PC-3 (cell line): ENCODE data around the gene FOXN3. TPM values are rescaled to one million over a fixed set of nuclear protein-coding genes. Genes with fewer than 3 reads are reported as not detected.

Experiments used
- ATAC-seq: fragments of 200-7000 bp; cut with Tn5 transposase; 2 replicates; pipeline ENCODE4 v1.9.1; 2020; ENCODE audit warnings: mild to moderate bottlenecking, moderate library complexity
- BruUV-seq: library from RNA; stranded (reverse); fragments of 400-500 nt; replicated peaks from 2 replicates; lab custom pipeline; 2021; lab: Mats Ljungman, UMichigan
- CTCF ChIA-PET: fragments of 300-600 bp; sonication (Branson Sonifier 250); formaldehyde crosslinking; loops from one replicate; lab custom pipeline; 2022; ENCODE audit warnings: antibody characterized with exemption; lab: Charles Lee
- POLR2A ChIA-PET: fragments of 300-600 bp; sonication (Branson Sonifier 250); formaldehyde crosslinking; loops from one replicate; lab custom pipeline; 2022; ENCODE audit warnings: antibody characterized with exemption; ENCODE audit not compliant: unreplicated experiment; lab: Charles Lee
- DNase-seq: peaks from one replicate; pipeline ENCODE4 v3.0.0-alpha.2; 2015
- H2AFZ ChIP-seq: fragments of 300-600 bp; sonication (generic); 2 replicates; pipeline ENCODE4 v1.6.0; 2016; ENCODE audit warnings: antibody characterized with exemption, low read length
- H3F3A ChIP-seq: fragments of 300-600 bp; sonication (generic); one replicate; pipeline ENCODE4 v1.6.0; 2017; ENCODE audit warnings: antibody characterized with exemption, low read length, control low read depth, mild to moderate bottlenecking; ENCODE audit not compliant: unreplicated experiment
- H3K27ac ChIP-seq: fragments of 300-600 bp; sonication (generic); 2 replicates; pipeline ENCODE4 v1.5.1; 2016; ENCODE audit warnings: mild to moderate bottlenecking, low read length
- H3K27me3 ChIP-seq: fragments of 300-600 bp; sonication (generic); 2 replicates; pipeline ENCODE4 v1.6.1; 2016; ENCODE audit warnings: low read length, mixed read lengths
- H3K36me3 ChIP-seq: fragments of 300-600 bp; sonication (generic); 2 replicates; pipeline ENCODE4 v1.6.1; 2016; ENCODE audit warnings: low read depth, mixed run types, low read length, mixed read lengths
- H3K4me1 ChIP-seq: fragments of 300-600 bp; sonication (generic); 2 replicates; pipeline ENCODE4 v1.5.1; 2016; ENCODE audit warnings: low read length; ENCODE audit not compliant: insufficient read depth
- H3K4me2 ChIP-seq: fragments of 300-600 bp; sonication (generic); 2 replicates; pipeline ENCODE4 v1.6.0; 2016; ENCODE audit warnings: low read length
- H3K4me3 ChIP-seq: fragments of 300-600 bp; sonication (generic); 2 replicates; pipeline ENCODE4 v1.5.1; 2016; ENCODE audit warnings: mild to moderate bottlenecking, low read length, mixed read lengths
- H3K79me2 ChIP-seq: fragments of 300-600 bp; sonication (generic); 2 replicates; pipeline ENCODE4 v1.6.1; 2017; ENCODE audit warnings: low read length, mixed read lengths
- H3K9ac ChIP-seq: fragments of 300-600 bp; sonication (generic); 2 replicates; pipeline ENCODE4 v1.6.0; 2016; ENCODE audit warnings: mild to moderate bottlenecking, low read length
- H3K9me2 ChIP-seq: fragments of 300-600 bp; sonication (generic); replicated peaks from 2 replicates; pipeline ENCODE4 v1.6.1; 2016; ENCODE audit warnings: mixed run types, low read length, mixed read lengths
- H3K9me3 ChIP-seq: fragments of 300-600 bp; sonication (generic); 2 replicates; pipeline ENCODE4 v1.6.1; 2016; ENCODE audit warnings: low read length, mixed read lengths
- H4K20me1 ChIP-seq: fragments of 300-600 bp; sonication (generic); 2 replicates; pipeline ENCODE4 v1.6.1; 2016; ENCODE audit warnings: low read length, mixed read lengths
- CTCF ChIP-seq: fragments of 300-600 bp; sonication (generic); conservative IDR thresholded peaks from 2 replicates; pipeline ENCODE4 v1.5.1; 2017; ENCODE audit warnings: antibody characterized with exemption, low read depth, mild to moderate bottlenecking, low read length
- EZH2 ChIP-seq: fragments of 300-600 bp; sonication (generic); IDR thresholded peaks from one replicate; pipeline ENCODE4 v1.6.1; 2017; ENCODE audit warnings: antibody characterized with exemption, mild to moderate bottlenecking, low read length; ENCODE audit not compliant: unreplicated experiment
- EZH2phosphoT487 ChIP-seq: fragments of 300-600 bp; sonication (generic); IDR thresholded peaks from 2 replicates; pipeline ENCODE4 v1.6.1; 2018; ENCODE audit warnings: mild to moderate bottlenecking, antibody characterized with exemption, low read length, borderline replicate concordance
- intact Hi-C: fragments of 100-400 bp; cut with micrococcal nuclease; formaldehyde crosslinking; loops from 2 replicates; pipeline ENCODE4 v1.9.0; 2023
- total RNA-seq: library from RNA; depleted of rRNA; stranded (reverse); fragments of >200 nt; gene quantifications from 2 replicates; pipeline ENCODE4 v1.2.3, GENCODE V29; 2014

The FOXN3 gene
- total RNA-seq, 1 experiment from 2014 or later = 13.3 TPM

DNA sequence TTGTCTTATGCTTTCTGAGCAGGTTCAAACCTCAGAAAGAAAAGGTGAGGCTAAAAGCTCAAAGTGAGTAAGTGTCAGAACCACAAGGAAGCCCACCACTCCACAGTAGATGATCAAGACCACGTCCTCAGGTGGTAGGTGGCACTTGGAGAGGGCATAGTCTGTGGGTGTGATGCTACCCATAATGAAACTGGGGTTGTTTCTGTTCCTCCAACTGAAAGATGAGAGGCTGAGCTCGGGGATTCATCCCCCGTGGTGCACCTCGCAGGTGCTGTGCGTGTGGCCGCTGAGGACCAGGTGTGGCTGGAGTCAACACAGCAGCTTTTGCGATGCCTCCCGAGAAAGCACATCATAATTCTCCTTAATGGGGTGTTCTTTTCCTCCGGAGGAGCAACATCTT is 306.9 kb downstream of the FOXN3 start:
- POLR2A ChIA-PET = no interaction called here
- Histone ChIP-seq H3K4me3 (no peak overlapping the region), H3K27me3 (no peaks in the 10 kb centered on the region; the same call in 1 of the 2 replicates), H3K36me3 (no peaks in the 10 kb centered on the region), H3K4me1 (no peaks in the 10 kb centered on the region), H3K79me2 (no peaks in the 10 kb centered on the region), H3K4me2 (no peak overlapping the region), H3K9me3 (no peaks in the 10 kb centered on the region), H3F3A (no peaks in the 10 kb centered on the region), H4K20me1 (no peaks in the 10 kb centered on the region), H3K27ac (no peak overlapping the region), H3K9me2 (no peaks in the 10 kb centered on the region), H2AFZ (no peak overlapping the region), H3K9ac (no peak overlapping the region)
- CTCF ChIA-PET = no interaction called here
- no peak for DNase-seq
- BruUV-seq = no TSS peak
- intact Hi-C loops = no loop called here
- ATAC-seq = no peak
- no peak for TF ChIP-seq EZH2
- TF ChIP-seq CTCF = no peak
- no peak for TF ChIP-seq EZH2phosphoT487

- CTCF ChIA-PET = no interaction called here
- intact Hi-C loops = no loop called here
These were observed 308.4 kb downstream of the FOXN3 start for GRCh38 chr14:89108608-89109007.

More at GRCh38 chr14:89108608-89109007, 308.4 kb downstream of the FOXN3 start:
- Histone ChIP-seq H3K4me1 (no peaks in the 10 kb centered on the region), H3K36me3 (no peaks in the 10 kb centered on the region), H3K9me2 (no peaks in the 10 kb centered on the region), H3K27ac (no peak overlapping the region), H3K9ac (no peak overlapping the region), H3K4me3 (no peak overlapping the region), H3K27me3 (no peaks in the 10 kb centered on the region; the same call in 1 of the 2 replicates), H2AFZ (no peak overlapping the region), H3K9me3 (no peaks in the 10 kb centered on the region), H3K79me2 (no peaks in the 10 kb centered on the region), H4K20me1 (no peaks in the 10 kb centered on the region), H3F3A (no peaks in the 10 kb centered on the region), H3K4me2 (no peak overlapping the region)
- no peak for DNase-seq
- no peak for ATAC-seq
- no TSS peak for BruUV-seq
- TF ChIP-seq EZH2phosphoT487 (no peak), CTCF (no peak), EZH2 (no peak)
- POLR2A ChIA-PET = no interaction called here
